Effector memory CD4-positive, alpha-beta T cell (primary cell): ENCODE data around the gene HADHB.
"Not testable (repeated sequence)": the region's sequence is repeated elsewhere in the genome, so short reads cannot be mapped to it uniquely, and the experiment has no call there.

Experiments used
- DNase-seq, 3 donors: peaks; one replicate each; pipeline ENCODE4 v3.0.0-alpha.2; 2020
- H3K27ac ChIP-seq: 2 replicates; pipeline ENCODE4 v1.7.0; 2013; ENCODE audit warnings: mild to moderate bottlenecking, low read length, moderate library complexity; ENCODE audit not compliant: insufficient read depth, poor library complexity, severe bottlenecking
- H3K27me3 ChIP-seq: replicated peaks from 2 replicates; pipeline ENCODE4 v1.7.0; 2013; ENCODE audit warnings: mild to moderate bottlenecking, low read length; ENCODE audit not compliant: insufficient read depth, control insufficient read depth, poor library complexity, severe bottlenecking
- H3K36me3 ChIP-seq: 2 replicates; pipeline ENCODE4 v1.7.0; 2013; ENCODE audit warnings: mild to moderate bottlenecking, low read length, moderate library complexity; ENCODE audit not compliant: control insufficient read depth, insufficient read depth
- H3K4me1 ChIP-seq: 2 replicates; pipeline ENCODE4 v1.7.0; 2013; ENCODE audit warnings: low read length, mild to moderate bottlenecking; ENCODE audit not compliant: control insufficient read depth, insufficient read depth, poor library complexity, severe bottlenecking
- H3K4me3 ChIP-seq: 2 replicates; pipeline ENCODE4 v1.7.0; 2013; ENCODE audit warnings: low read length, low read depth, mild to moderate bottlenecking; ENCODE audit not compliant: insufficient read depth, poor library complexity, severe bottlenecking
- H3K9me3 ChIP-seq: 2 replicates; pipeline ENCODE4 v1.7.0; 2013; ENCODE audit warnings: mild to moderate bottlenecking, low read length, moderate library complexity; ENCODE audit not compliant: control insufficient read depth

Gene HADHB

GRCh38 chr2:26305094-26305493, 60.4 kb downstream of the HADHB start:
- H3K27me3 ChIP-seq, H3K4me3 ChIP-seq, H3K27ac ChIP-seq, H3K36me3 ChIP-seq, DNase-seq, H3K4me1 ChIP-seq, H3K9me3 ChIP-seq: not testable (repeated sequence)

- no peaks in the 10 kb centered on the region for H3K36me3 ChIP-seq
Observed at GRCh38 chr2:26305540-26305939, 60.8 kb downstream of the HADHB start.

GRCh38 chr2:26309921-26310320, 65.2 kb downstream of the HADHB start:
- Histone ChIP-seq H3K27me3 (no peaks in the 10 kb centered on the region), H3K4me1 (no peaks in the 10 kb centered on the region), H3K27ac (no peak overlapping the region), H3K36me3 (no peaks in the 10 kb centered on the region), H3K9me3 (no peaks in the 10 kb centered on the region), H3K4me3 (no peak overlapping the region)
- DNase-seq, result no peak

More at GRCh38 chr2:26305540-26305939, 60.8 kb downstream of the HADHB start:
- no peaks in the 10 kb centered on the region for H3K9me3 ChIP-seq
- DNase-seq, result no peak
- H3K27me3 ChIP-seq, result no peaks in the 10 kb centered on the region
- peaks cover under 1% of the 10 kb centered on the region for H3K4me1 ChIP-seq
- no peak overlapping the region for H3K27ac ChIP-seq
- no peak overlapping the region for H3K4me3 ChIP-seq

GRCh38 chr2:26312471-26312870, 67.7 kb downstream of the HADHB start:
- H3K4me3 ChIP-seq, result no peak overlapping the region
- no peak overlapping the region for H3K27ac ChIP-seq
- no peaks in the 10 kb centered on the region for H3K27me3 ChIP-seq
- DNase-seq, result no peak
- no peaks in the 10 kb centered on the region for H3K4me1 ChIP-seq
- no peaks in the 10 kb centered on the region for H3K36me3 ChIP-seq
- no peaks in the 10 kb centered on the region for H3K9me3 ChIP-seq

GRCh38 chr2:26313446-26313845, 68.7 kb downstream of the HADHB start:
- DNase-seq, result no peak
- H3K4me3 ChIP-seq, result no peak overlapping the region
- no peaks in the 10 kb centered on the region for H3K4me1 ChIP-seq
- no peaks in the 10 kb centered on the region for H3K36me3 ChIP-seq
- H3K27me3 ChIP-seq, result no peaks in the 10 kb centered on the region
- H3K27ac ChIP-seq, result no peak overlapping the region
- H3K9me3 ChIP-seq, result no peaks in the 10 kb centered on the region

GRCh38 chr2:26314243-26314642, 69.5 kb downstream of the HADHB start:
- no peaks in the 10 kb centered on the region for H3K36me3 ChIP-seq
- H3K9me3 ChIP-seq, result no peaks in the 10 kb centered on the region
- no peak overlapping the region for H3K27ac ChIP-seq
- no peak overlapping the region for H3K4me3 ChIP-seq
- DNase-seq, result no peak
- no peaks in the 10 kb centered on the region for H3K4me1 ChIP-seq
- no peaks in the 10 kb centered on the region for H3K27me3 ChIP-seq

GRCh38 chr2:26316041-26316440, 71.3 kb downstream of the HADHB start:
- Histone ChIP-seq H3K27me3 (no peaks in the 10 kb centered on the region), H3K4me1 (no peaks in the 10 kb centered on the region), H3K27ac (no peak overlapping the region), H3K4me3 (no peak overlapping the region), H3K9me3 (no peaks in the 10 kb centered on the region), H3K36me3 (no peaks in the 10 kb centered on the region)
- DNase-seq, result no peak

GRCh38 chr2:26316845-26317244, 72.1 kb downstream of the HADHB start:
- no peak overlapping the region for H3K4me3 ChIP-seq
- H3K9me3 ChIP-seq, result no peaks in the 10 kb centered on the region
- no peaks in the 10 kb centered on the region for H3K27me3 ChIP-seq
- no peak overlapping the region for H3K27ac ChIP-seq
- H3K36me3 ChIP-seq, result no peaks in the 10 kb centered on the region
- no peaks in the 10 kb centered on the region for H3K4me1 ChIP-seq
- no peak for DNase-seq

- no peak overlapping the region for H3K4me3 ChIP-seq
- H3K27me3 ChIP-seq, result no peaks in the 10 kb centered on the region
- H3K4me1 ChIP-seq, result no peaks in the 10 kb centered on the region
- no peak for DNase-seq
- no peaks in the 10 kb centered on the region for H3K9me3 ChIP-seq
- H3K36me3 ChIP-seq, result no peaks in the 10 kb centered on the region
- H3K27ac ChIP-seq, result no peak overlapping the region
Observed at GRCh38 chr2:26317377-26318105, 72.8 kb downstream of the HADHB start.

GRCh38 chr2:26318950-26319349, 74.2 kb downstream of the HADHB start:
- Histone ChIP-seq H3K4me3 (no peak overlapping the region), H3K36me3 (no peaks in the 10 kb centered on the region), H3K9me3 (no peaks in the 10 kb centered on the region), H3K27me3 (no peaks in the 10 kb centered on the region), H3K27ac (no peak overlapping the region), H3K4me1 (no peaks in the 10 kb centered on the region)
- no peak for DNase-seq
